Sigmoid colon (tissue), 3 donors: Measurements from ENCODE around the gene RNU1-4.
"Not testable (repeated sequence)": the region's sequence is repeated elsewhere in the genome, so short reads cannot be mapped to it uniquely, and the experiment has no call there.

Source experiments
- CTCF ChIP-seq, 4 experiments: fragments of 450-650 bp in 3 of 4; fragments of 200-600 bp in 1 of 4; IDR thresholded peaks; one replicate each; pipeline ENCODE4 v1.5.1; 2016 to 2019; ENCODE audit warnings: antibody characterized with exemption in 4 of 4, mild to moderate bottlenecking in 3 of 4, moderate library complexity in 2 of 4
- POLR2A ChIP-seq, 2 donors: fragments of 450-650 bp; IDR thresholded peaks; one replicate each; pipeline ENCODE4 v1.6.1; 2016; ENCODE audit warnings: antibody characterized with exemption in 2 of 2, mild to moderate bottlenecking in 2 of 2, moderate library complexity in 2 of 2

GRCh38 chr1:16728243-16728949 lies 11.9 kb upstream of the RNU1-4 start:
- TF ChIP-seq POLR2A, CTCF (IDR thresholded peaks at IDR 0.05): not testable (repeated sequence)
